ENCODE results near the gene NMBR. TPM values are rescaled to one million over a fixed set of nuclear protein-coding genes. Genes with fewer than 3 reads are reported as not detected.
"Not testable (repeated sequence)": the region's sequence is repeated elsewhere in the genome, so short reads cannot be mapped to it uniquely, and the experiment has no call there.

Gene NMBR
- total RNA-seq (ENCODE audit: insufficient read depth, low replicate concordance), result 0.48 TPM

DNA sequence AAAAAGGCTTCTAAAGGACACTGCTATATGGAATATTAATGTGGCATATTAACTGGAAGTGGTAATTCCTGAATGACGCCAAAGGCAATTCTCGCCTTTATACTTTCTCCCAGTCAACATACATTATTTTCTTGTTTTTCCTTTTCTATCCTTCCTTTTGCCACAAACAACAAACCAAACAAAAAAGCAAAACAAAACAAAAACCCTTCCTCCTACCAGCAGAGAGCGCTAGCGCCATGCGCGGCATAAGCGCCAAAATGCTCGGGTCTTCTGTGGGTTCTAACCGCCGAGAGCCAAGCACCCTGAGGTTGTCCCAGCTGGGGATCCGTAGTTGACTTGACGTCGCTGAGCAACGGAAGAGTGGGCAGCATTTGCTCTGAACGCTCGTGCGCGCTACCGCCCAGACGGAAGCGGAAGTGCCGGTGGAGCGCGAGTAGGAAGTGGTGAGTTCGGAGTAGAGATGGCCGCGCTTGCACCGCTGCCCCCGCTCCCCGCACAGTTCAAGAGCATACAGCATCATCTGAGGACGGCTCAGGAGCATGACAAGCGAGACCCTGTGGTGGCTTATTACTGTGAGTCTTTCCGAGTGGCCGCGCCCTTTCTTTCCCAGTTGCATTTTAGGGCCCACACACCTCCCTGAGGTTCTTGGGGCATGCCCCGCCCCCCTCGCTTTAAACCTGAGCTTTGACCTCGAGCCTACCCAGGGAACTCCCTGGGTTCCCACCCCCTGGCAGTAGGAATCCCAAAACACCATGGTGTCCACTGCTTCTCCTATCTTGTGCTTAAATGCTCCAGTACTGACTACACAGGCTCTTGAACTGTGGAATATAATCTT lies at the start of gene NMBR, which contains the start of gene VTA1:
TSS of gene NMBR (minus strand) at position 295 of the 835 bp plus-strand sequence. CDS start 58,464 bp downstream, outside the sequence.
TSS of gene VTA1 (plus strand) at position 436 of the 835 bp plus-strand sequence. CDS start at position 461, 25 bp downstream.
- DNase-seq (ENCODE audit: low spot score), result peak; percentile 100

DNA sequence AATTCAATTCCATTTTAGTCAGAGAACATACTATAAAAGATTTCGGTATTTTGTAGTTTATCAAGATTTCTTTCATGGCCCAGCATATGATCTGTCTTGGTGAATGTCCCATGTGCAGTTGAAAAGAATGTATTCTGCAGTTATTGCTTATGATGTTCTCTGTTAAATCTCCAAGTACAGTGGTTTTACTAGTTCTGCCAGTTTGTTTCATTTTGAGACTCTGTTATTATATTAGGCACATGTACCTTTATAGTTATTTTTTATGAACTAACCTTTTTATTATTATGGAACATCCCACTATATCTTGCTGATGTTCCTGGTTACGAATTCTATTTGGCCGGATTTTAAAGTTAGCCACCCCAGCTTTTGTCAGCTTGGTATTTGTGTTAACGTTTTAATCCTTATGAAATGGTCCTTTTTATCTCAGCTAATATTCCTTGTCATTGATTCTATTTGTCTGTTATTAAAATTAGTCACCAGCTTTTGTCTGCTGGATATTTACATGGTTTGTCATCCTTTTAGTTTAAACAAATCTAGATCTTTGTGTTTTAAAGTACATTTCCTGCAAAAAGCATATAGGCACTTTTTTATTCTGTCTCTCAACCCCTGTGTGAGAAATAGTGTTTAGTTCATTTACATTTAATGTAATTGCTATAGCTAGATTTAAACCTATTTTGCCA lies 49.1 kb upstream of the NMBR start:
- DNase-seq (ENCODE audit: low spot score), result peak; percentile 42

DNA sequence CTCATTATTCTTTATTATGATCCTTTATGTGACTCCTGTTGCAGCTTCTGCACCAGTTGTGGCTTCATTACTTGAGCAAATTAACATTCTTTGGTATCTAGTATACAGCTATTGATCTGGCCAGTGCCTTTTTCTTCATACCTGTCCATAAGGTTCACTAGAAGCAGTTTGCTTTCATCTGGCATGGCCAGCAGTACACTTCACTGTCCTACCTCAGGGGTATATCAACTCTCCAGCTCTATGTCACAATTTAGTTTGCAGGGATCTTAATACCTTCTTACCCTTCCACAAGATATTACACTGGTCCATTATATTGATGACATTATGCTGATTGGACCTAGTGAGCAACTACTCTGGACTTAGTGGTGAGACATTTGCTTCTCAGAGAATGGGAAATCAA lies 46.7 kb upstream of the NMBR start:
- no peak for DNase-seq (ENCODE audit: low spot score)

DNA sequence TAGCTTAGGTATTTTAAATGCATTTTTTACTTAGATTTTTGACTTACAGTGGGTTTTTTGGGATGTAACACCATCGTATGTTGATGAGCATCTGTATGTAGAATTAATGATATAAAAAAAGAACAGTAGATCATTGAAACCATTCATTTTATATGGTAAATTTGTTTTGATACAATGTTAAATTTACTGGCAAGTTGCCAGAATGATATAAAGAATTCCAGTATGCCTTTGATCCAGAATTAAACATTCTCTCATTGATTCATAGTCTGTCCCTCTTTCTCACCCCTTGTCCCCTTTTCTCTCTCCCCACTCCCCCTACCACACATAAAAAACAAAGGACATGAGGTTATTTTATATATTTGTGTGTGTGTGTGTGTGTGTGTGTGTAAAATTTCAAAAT lies 45.4 kb upstream of the NMBR start:
- DNase-seq (ENCODE audit: low spot score), result no peak

DNA sequence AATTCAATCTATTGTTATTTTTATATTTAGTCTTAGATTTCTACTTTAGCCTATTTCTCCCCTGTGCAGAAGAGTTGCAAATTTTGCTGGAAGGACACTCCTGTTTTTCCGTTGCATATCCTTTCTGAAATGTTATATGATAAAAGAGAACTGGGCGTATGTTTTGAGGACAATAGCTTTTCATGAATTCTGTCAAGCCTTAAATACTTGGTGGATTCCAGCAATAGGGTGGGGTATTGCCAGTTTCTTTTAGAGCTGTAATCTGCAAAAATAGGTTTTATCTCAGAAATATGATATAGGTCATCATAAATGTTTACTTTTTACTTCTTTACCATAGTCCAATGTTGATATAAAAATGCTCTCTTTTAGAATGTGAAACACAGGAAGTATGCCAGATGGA lies 42.1 kb upstream of the NMBR start:
- no peak for DNase-seq (ENCODE audit: low spot score)

DNA sequence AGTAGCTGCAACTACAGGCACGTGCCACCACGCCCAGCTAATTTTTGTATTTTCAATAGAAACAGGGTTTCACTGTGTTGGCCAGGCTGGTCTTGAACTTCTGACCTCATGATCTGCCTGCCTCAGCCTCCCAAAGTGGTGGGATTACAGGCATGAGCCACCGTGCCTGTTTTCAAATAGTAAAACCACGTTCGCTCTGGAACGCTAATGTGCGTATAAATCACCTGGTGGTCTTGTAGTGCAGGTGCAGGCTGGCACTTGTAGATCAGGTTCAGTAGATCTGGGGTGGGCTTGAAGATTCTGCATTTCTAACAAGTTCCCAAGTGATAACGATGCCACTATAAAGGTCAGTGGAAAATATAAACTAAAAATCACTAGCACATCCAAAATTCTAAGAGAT lies 41.4 kb upstream of the NMBR start:
- DNase-seq (ENCODE audit: low spot score), result not testable (repeated sequence)

DNA sequence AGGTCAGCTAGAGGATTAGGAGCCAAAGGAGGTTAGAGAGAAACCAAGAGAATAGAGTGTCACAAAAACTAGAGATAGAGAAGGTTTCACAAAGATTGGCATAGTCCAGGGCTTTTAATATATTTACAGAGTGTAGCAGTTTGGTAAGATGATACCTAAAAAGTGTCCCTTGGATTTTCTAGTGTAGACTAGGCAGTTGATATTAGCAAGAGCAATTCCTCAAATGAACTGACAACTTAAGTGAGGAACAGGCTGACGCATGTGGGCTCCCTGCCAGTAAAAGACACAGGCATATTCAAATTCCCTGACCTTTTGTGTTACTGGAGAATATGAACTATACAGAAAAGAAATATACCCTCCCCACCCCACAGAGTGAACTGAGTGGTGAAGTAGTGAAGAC lies 40.3 kb upstream of the NMBR start:
- DNase-seq (ENCODE audit: low spot score), result peak; percentile 40

DNA sequence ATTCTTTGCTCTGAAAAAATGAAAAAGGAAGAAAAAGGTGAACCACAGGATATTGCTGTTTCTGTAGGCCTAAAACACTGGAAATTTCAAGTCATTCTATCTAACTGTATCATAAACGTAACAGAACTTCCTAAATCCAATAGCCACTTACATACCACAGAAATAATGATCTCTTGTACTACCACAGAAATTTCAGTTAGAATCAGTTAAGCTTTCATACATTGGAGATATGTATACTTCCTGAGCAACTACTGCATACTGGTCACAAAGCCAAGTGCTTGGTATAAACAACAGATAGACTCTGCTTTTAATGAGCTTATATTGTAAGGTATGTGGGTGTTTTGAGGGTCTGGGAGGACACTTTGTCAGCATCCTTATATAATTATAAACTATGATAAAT lies 38.7 kb upstream of the NMBR start:
- no peak for DNase-seq (ENCODE audit: low spot score)

DNA sequence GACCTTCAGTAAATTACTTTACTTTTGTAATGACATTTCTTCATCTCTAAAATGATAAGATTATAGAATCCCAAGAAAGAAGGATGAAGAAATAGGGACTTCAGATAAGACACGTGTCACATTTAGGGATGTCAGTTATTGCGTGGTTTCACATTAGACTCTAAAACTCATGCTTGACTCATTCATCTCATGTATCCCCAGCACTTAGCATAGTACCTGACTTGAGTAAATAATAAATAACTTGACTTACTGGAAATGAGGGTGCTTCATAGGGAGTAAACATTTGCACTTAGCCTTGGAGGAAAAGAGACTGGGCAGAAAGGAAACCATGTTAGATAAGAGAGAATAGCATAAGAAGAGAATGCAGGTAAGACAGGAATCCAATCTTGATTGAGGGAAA lies 37.4 kb upstream of the NMBR start:
- DNase-seq (ENCODE audit: low spot score), result no peak

DNA sequence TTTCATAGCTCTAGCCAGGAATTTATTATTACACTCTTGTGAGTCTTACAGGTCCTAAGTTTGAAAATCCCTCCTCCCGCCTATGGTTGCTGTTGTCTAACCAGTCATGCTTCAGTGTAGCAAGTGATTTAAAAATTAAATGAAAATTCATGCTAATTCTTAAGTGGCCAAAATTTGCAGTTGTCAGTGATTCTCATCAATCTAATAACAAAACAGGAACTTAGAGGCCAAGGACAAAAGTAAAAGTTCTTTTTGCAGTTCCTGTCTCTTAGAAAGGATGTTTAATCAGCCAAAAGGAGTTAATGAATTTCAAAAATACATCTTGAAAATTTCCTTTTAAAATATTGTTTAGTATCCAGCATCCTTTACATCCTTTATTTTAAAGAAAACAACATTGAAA lies 36.4 kb upstream of the NMBR start:
- no peak for DNase-seq (ENCODE audit: low spot score)

DNA sequence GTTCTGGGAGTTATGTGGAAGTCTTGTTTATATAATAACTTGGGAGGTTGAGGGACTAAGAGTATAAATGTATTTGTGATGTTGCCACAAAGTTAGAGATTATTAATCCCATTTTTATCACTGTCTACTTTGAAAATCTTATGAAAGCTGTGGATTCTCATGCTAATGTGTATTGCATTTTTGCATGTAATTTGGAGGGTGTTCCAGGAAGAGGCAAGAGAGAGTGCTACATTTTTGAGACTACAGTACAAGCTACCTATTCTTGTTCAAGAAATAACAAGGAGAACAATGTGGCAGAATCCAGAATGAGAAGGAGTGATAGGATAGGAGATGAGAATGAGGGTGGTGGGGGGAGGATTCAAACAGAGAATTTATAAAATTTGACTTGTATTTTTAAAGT lies 35.1 kb upstream of the NMBR start:
- no peak for DNase-seq (ENCODE audit: low spot score)

DNA sequence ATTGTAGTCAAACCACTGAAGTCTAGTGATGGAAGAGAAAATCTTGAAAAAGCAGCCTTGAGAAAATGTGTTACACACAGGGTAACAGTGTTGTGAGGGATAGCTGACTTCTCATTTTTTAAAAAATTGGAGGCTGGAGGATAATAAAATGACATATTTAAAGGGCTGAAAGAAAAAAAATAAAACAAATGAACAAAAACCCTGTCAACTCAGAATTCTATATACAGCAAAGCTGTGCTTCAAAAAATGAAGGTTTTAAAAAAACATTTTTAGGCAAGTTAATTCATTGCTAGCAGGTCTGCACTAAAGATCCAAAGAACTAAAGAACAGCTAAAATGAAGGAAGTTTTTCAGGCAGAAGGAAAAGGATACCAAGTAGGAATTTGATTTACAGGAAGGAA lies 31.2 kb upstream of the NMBR start:
- DNase-seq (ENCODE audit: low spot score), result no peak

DNA sequence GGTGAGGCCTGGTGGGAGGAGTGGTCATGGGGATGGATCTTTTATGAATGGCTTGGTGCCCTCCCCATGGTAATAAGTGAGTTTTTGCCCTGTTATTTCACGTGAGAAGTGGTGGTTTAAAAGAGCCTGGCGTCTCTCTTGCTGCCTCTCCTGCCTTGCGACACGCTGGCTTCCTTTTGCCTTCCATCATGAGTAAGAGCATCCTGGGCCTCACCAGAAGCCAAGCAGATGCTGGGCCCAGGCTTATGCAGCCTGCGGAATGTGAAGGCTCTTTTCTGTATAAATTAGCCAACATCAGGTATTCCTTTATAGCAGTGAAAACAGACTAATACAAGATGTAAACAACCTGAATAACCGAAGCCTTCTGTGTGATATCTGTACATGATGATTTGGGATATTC lies 27.8 kb upstream of the NMBR start:
- no peak for DNase-seq (ENCODE audit: low spot score)

DNA sequence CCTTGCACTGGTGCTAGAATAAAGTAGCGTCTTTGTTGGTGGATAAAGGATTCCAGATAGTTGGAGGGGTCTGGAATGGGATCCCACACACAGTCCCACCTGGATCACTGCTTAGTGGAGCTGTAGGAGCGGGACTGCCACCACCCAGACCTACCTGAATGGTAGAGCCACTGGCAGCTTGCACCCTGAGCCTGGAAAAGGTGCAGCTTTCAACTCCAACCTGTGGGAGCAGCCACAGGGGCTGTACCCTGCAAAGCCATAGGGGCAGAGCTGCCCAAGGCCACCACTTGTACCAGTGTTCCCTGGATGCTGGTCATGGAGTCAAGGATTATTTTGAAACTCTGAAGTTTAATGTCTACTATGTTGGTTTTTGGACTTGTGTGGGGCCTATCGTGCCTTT lies 27.1 kb upstream of the NMBR start:
- no peak for DNase-seq (ENCODE audit: low spot score)

DNA sequence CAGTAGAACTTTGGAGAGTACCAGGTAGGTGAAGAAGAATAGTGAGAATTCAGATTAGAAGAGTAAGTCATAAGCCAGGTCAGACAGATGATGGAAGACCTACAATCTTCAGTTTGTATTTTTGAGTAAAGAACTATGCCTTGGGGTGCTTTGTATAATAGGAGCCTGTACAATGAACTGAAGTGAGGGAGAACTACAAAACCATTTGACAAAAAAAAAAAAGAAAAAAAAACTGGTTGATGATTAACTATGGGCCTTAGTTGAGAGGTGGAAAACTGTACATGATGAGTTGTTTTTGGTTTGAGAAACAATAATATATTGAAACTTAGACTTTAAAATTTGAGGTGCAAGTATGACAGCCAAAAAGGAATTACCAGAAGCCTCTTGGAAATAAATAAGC lies 25.8 kb upstream of the NMBR start:
- DNase-seq (ENCODE audit: low spot score), result no peak

DNA sequence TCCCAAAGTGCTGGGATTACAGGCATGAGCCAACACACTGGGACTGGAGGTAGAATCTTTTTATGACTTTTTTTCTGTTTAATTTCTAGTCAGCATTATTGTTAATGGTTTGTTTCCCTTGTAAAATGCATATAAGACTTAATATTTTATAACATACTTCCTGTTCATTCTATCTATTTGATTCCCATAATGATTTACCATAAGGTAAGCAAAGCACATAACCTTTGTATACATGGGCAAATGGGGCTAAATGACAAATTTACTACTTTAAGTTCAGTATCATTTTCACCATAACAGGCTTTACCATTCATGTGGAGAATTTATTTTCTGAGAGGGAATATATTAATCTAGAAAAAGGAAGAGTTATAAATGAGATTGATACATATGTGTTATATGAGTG lies 24.4 kb upstream of the NMBR start:
- no peak for DNase-seq (ENCODE audit: low spot score)

DNA sequence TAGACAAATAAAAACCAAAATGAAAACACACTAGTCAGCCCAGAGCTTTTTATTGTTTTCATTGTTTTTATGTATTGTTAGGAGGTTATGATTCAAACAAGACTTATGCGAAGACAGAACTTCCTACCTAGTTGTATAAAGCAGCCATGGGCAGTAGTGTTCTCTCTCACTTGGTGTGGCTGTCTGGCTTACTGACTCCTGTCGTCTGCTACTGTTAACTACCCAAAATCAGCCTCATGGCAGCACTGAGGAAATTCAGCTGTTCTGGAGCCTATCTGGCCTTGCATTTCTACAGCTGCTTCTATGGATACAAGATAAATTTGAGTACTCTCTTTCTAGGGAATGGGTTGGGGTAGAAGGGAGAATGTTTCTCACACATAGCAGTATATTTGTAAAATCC lies 20.6 kb upstream of the NMBR start:
- DNase-seq (ENCODE audit: low spot score), result no peak

DNA sequence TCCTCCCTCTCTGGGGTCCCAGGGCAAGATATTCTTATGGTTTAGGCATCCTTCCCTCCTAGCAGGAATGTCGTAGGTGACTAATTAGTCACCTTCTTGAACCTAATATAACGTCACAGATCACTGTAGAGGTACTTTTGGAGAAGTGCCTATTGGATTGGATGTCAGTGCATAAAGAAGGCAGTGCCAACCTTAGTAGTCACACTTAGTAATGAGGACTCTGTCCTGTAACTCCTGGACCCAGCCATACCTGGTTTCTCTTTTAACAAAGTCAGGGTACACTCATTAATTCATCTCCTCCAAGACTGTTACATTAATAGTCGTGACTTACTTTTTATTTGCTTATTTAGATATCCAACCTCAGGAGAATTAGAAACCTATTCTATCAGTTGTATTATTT lies 20.1 kb upstream of the NMBR start:
- DNase-seq (ENCODE audit: low spot score), result no peak

DNA sequence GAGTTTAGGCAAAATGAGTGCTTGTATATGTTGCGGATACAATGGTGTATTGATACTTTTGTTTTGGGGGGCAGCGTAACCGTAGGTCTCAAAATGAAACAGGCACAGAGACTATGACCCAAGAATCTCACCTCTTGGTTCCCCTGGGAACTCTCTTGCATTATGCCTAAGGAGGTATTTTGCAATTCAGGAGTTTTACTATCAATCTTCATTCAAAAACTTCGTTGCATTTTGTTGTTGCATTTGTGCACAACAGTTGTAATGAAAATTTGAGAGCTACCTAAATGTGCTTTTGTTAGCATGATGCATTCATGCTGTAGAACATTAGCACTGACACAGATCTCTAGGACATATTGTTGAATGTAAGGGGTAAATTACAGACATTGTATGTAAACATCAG lies 18.3 kb upstream of the NMBR start:
- no peak for DNase-seq (ENCODE audit: low spot score)

DNA sequence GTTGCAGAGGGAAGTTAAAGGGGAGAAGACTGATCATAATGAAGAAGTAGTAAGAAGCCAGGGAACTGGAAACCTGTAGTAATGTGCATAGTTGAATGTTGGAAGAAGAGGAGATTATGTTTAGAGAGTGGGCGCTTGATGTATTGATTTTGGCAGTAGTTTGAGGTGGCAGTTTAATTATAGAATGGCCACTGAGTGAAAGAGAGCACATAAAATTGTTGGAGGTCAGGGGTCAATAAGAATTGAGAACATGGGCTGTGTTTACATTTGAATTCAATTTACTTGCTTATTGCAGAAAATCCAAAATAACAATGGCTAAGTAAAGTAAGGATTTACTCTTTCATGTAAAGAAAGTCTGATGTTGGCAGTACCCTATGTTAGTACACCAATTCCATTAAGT lies 15.9 kb upstream of the NMBR start:
- DNase-seq (ENCODE audit: low spot score), result no peak

DNA sequence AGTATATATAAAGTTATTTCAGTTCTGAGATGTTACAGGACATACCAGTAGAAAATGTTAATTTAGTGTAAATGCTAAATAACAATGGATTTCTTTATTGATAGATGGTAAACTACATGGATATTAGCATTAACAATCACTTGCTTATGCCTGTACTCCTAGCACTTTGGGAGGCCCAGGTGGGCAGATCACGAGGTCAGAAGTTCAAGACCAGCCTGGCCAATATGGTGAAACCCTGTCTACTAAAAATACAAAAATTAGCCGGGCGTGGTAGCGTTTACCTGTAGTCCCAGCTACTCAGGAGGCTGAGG lies 9.8 kb upstream of the NMBR start:
- DNase-seq (ENCODE audit: low spot score), result not testable (repeated sequence)

DNA sequence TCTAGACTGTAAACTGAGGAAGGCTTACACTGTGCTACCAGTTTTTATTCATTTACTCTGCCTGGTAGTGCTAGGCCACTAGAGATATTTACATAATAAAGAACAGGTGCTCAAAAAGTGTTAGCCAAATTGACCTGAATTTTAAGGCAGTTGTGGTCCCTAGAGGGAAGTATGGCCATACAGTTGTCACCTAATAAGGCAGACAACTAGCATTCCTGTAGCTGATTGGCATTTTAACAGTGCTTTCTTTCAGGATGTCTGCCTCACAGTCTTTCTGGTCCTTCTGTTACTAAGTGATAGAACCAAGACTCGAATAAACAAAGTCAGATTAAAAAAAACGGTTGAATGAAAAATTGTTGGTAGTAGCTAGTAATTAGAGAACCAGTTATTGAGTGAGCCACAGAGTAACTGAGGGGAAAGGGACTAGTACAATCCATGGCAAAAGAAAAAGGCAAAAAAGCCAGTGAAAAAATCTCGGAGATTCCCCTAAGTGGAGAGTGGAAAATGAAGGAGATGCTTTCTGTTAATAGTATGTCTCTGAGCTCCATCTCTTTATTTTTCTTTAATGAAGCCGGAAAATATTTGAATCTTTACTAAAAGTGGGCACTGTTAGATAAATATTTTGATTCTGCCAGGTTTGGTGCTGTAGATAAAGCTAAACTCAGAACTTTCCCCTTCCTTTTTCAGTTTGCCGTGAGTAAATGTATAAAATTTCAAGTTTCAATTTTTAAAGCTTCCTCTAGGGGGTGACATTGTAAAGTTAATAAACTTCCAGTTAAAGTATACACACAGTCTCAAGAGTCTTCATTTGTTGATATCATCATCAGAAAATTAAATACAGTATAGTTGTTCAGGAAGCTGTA lies 9.2 kb upstream of the NMBR start:
- peak; percentile 48 for DNase-seq (ENCODE audit: low spot score)
